B cell (primary cell): ENCODE data around the gene SCG2. TPM values are rescaled to one million over a fixed set of nuclear protein-coding genes. Genes with fewer than 3 reads are reported as not detected.

Experiments used
- ATAC-seq: fragments of 200-7000 bp; cut with Tn5 transposase; one replicate; pipeline ENCODE4 v1.10.0; 2021; ENCODE audit warnings: low read depth, mild to moderate bottlenecking, moderate number of reproducible peaks, moderate library complexity
- CTCF ChIA-PET: fragments of 350-600 bp; sonication (Branson Sonifier 250); formaldehyde crosslinking; loops from one replicate; lab custom pipeline; 2021; ENCODE audit warnings: antibody characterized with exemption, inconsistent platforms; lab: Charles Lee
- POLR2A ChIA-PET: fragments of 350-600 bp; sonication (Branson Sonifier 250); formaldehyde crosslinking; loops from one replicate; lab custom pipeline; 2021; ENCODE audit warnings: antibody characterized with exemption; lab: Charles Lee
- DNase-seq: peaks from one replicate; pipeline ENCODE4 v3.0.0; 2013
- H2AFZ ChIP-seq: 2 replicates; pipeline ENCODE4 v1.6.1; 2012; ENCODE audit warnings: mild to moderate bottlenecking, low read depth, low read length; ENCODE audit not compliant: insufficient read depth, poor library complexity, severe bottlenecking
- H3K27ac ChIP-seq, 2 donors: 1 replicate in 1 of 2; 2 replicates in 1 of 2; pipeline ENCODE4 v1.5.1; 2012 to 2013; ENCODE audit warnings: low read length in 2 of 2, mild to moderate bottlenecking in 2 of 2, moderate library complexity in 1 of 2
- H3K27me3 ChIP-seq, 4 experiments: fragments of 200-600 bp in 1 of 4; sonication (generic) in 1 of 4; replicated peaks in 1 of 4; 1 replicate in 2 of 4; 2 replicates in 2 of 4; pipeline versions ENCODE4 v1.6.1 to v1.7.0; 2013 to 2016; ENCODE audit warnings: low read length in 3 of 4, mild to moderate bottlenecking in 2 of 4, mixed read lengths in 1 of 4, moderate library complexity in 1 of 4; ENCODE audit not compliant: insufficient read depth in 4 of 4, control insufficient read depth in 3 of 4; ENCODE audit errors: control extremely low read depth in 1 of 4
- H3K36me3 ChIP-seq, 2 experiments: replicated peaks in 1 of 2; 1 replicate in 1 of 2; 2 replicates in 1 of 2; pipeline versions ENCODE4 v1.6.1 to v1.7.1; 2013; ENCODE audit warnings: low read length in 1 of 2; ENCODE audit not compliant: insufficient read depth in 2 of 2, control insufficient read depth in 1 of 2; ENCODE audit errors: control extremely low read depth in 1 of 2, extremely low read depth in 1 of 2
- H3K4me1 ChIP-seq, 2 donors: fragments of 200-600 bp in 1 of 2; sonication (generic) in 1 of 2; 1 replicate in 1 of 2; 2 replicates in 1 of 2; pipeline versions ENCODE4 v1.5.1 to v1.6.1; 2013 to 2017; ENCODE audit warnings: low read length in 2 of 2; ENCODE audit not compliant: control insufficient read depth in 2 of 2, insufficient read depth in 2 of 2
- H3K4me2 ChIP-seq: replicated peaks from 2 replicates; pipeline ENCODE3; 2012; ENCODE audit warnings: mild to moderate bottlenecking, low read depth, low read length; ENCODE audit not compliant: poor library complexity, severe bottlenecking
- H3K4me3 ChIP-seq, 5 experiments: fragments of 200-600 bp in 1 of 5; sonication (generic) in 1 of 5; 1 replicate in 3 of 5; 2 replicates in 2 of 5; pipeline versions ENCODE4 v1.5.1 to v1.7.0; 2011 to 2016; ENCODE audit warnings: low read length in 4 of 5, mild to moderate bottlenecking in 4 of 5, low read depth in 2 of 5, control low read depth in 1 of 5, moderate library complexity in 1 of 5; ENCODE audit not compliant: insufficient read depth in 1 of 5; ENCODE audit errors: control extremely low read depth in 1 of 5, extremely low read depth in 1 of 5
- H3K79me2 ChIP-seq: fragments of 200-600 bp; sonication (generic); one replicate; pipeline ENCODE4 v1.6.0; 2016; ENCODE audit warnings: low read length; ENCODE audit not compliant: control insufficient read depth, insufficient read depth
- H3K9ac ChIP-seq: fragments of 200-600 bp; sonication (generic); 2 replicates; pipeline ENCODE4 v1.6.1; 2017; ENCODE audit warnings: mild to moderate bottlenecking, low read length, moderate library complexity
- H3K9me3 ChIP-seq, 3 donors: one replicate each; pipeline versions ENCODE4 v1.6.1 to v1.7.1; 2013; ENCODE audit warnings: low read length in 2 of 3; ENCODE audit not compliant: control insufficient read depth in 2 of 3, insufficient read depth in 1 of 3; ENCODE audit errors: control extremely low read depth in 1 of 3
- H4K20me1 ChIP-seq: 2 replicates; pipeline ENCODE4 v1.6.0; 2012; ENCODE audit warnings: mild to moderate bottlenecking, low read length; ENCODE audit not compliant: insufficient read depth, control insufficient read depth, poor library complexity, severe bottlenecking
- H3K27ac Mint-ChIP-seq: one replicate; pipeline ENCODE4 v1.8.0; 2021; ENCODE audit warnings: mixed read lengths
- H3K27me3 Mint-ChIP-seq: one replicate; pipeline ENCODE4 v1.8.0; 2021; ENCODE audit warnings: mixed read lengths
- H3K4me1 Mint-ChIP-seq: one replicate; pipeline ENCODE4 v1.8.0; 2021; ENCODE audit warnings: mixed read lengths
- H3K4me3 Mint-ChIP-seq: one replicate; pipeline ENCODE4 v1.8.0; 2021; ENCODE audit warnings: mixed read lengths
- H3K9me3 Mint-ChIP-seq: one replicate; pipeline ENCODE4 v1.8.0; 2022; ENCODE audit warnings: mixed read lengths; ENCODE audit not compliant: insufficient read depth
- EZH2 ChIP-seq: IDR thresholded peaks from 2 replicates; pipeline ENCODE4 v1.6.1; 2012; ENCODE audit warnings: borderline replicate concordance, low read depth, mild to moderate bottlenecking, moderate library complexity, low read length; ENCODE audit not compliant: insufficient read depth, poor library complexity, severe bottlenecking
- WGBS: methylation state at CpG from one replicate; pipeline ENCODE4 v1.1.5; 2013; ENCODE audit warnings: missing lambda C conversion rate; ENCODE audit not compliant: insufficient coverage; 5-methylcytosine and 5-hydroxymethylcytosine counted together
- intact Hi-C: fragments of 100-400 bp; cut with micrococcal nuclease; formaldehyde crosslinking; loops from one replicate; pipeline ENCODE4 v1.10.0; 2022
- polyA plus RNA-seq: library from polyadenylated mRNA; depleted of rRNA; stranded (reverse); fragments of >200 nt; gene quantifications from 2 replicates; pipeline ENCODE4 v1.2.3, GENCODE V29; 2012
- total RNA-seq, 2 donors: library from RNA; stranded (reverse); fragments of 120-200 nt in 1 of 2; gene quantifications; 1 replicate in 1 of 2; 2 replicates in 1 of 2; pipeline versions ENCODE4 v1.2.3 to v1.2.4, GENCODE V29; 2013 to 2022
- TF ChIP-seq, protein P1 (sequence below): fragments of 200-600 bp; IDR thresholded peaks from one replicate; pipeline ENCODE4 v1.8.0; 2022; ENCODE audit warnings: antibody characterized with exemption, mild to moderate bottlenecking

SCG2 gene
- total and polyA plus RNA-seq, 2 donors (not counting 1 experiment from before 2014, with no cell fraction given), result 0.12 to 0.44 TPM

DNA sequence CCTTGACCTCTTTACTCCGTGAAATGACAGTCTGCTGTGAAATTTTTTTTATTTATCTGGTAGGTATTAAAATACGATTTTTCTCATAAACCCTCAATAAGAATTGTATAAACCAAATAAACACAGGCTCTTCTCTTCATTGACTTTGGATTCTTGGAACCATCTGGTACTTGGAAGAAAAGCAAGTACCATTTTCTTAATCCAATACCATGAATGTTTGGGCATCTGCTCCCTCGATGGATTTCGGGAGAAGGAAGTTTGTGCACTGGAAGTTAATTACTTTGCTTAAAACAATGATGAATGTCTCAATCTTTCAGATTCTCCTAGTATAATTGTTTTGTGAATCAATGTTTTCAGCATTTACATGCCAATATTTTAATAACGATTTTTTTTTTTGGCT is 5.3 kb upstream of the SCG2 start:
- CTCF ChIA-PET, result no interaction called here
- no peaks in the 10 kb centered on the region for H3K79me2 ChIP-seq
- no peaks in the 10 kb centered on the region for H3K9me3 Mint-ChIP-seq
- DNase-seq (no peak), ATAC-seq (no peak)
- WGBS, result no CpG with 5 or more reads among the region's 5 CpGs
- TF ChIP-seq, protein P1, sequence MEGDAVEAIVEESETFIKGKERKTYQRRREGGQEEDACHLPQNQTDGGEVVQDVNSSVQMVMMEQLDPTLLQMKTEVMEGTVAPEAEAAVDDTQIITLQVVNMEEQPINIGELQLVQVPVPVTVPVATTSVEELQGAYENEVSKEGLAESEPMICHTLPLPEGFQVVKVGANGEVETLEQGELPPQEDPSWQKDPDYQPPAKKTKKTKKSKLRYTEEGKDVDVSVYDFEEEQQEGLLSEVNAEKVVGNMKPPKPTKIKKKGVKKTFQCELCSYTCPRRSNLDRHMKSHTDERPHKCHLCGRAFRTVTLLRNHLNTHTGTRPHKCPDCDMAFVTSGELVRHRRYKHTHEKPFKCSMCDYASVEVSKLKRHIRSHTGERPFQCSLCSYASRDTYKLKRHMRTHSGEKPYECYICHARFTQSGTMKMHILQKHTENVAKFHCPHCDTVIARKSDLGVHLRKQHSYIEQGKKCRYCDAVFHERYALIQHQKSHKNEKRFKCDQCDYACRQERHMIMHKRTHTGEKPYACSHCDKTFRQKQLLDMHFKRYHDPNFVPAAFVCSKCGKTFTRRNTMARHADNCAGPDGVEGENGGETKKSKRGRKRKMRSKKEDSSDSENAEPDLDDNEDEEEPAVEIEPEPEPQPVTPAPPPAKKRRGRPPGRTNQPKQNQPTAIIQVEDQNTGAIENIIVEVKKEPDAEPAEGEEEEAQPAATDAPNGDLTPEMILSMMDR, result no peak
- intact Hi-C loops, result no loop called here
- POLR2A ChIA-PET, result no interaction called here
- no peaks in the 10 kb centered on the region for H3K4me1 Mint-ChIP-seq
- no peaks in the 10 kb centered on the region for H4K20me1 ChIP-seq
- H2AFZ ChIP-seq, result no peak overlapping the region
- no peak overlapping the region for H3K27ac ChIP-seq
- peaks cover 34% of the 10 kb centered on the region for H3K27me3 Mint-ChIP-seq
- no peak overlapping the region for H3K4me2 ChIP-seq
- no peaks in the 10 kb centered on the region for H3K9me3 ChIP-seq
- H3K27ac Mint-ChIP-seq, result no peak overlapping the region
- H3K4me1 ChIP-seq, result no peaks in the 10 kb centered on the region
- no peak overlapping the region for H3K4me3 ChIP-seq
- H3K36me3 ChIP-seq, result no peaks in the 10 kb centered on the region
- H3K9ac ChIP-seq, result no peak overlapping the region
- peaks cover 0 to 9% (median 0%) of the 10 kb centered on the region in 4 experiments for H3K27me3 ChIP-seq
- H3K4me3 Mint-ChIP-seq, result no peak overlapping the region

DNA sequence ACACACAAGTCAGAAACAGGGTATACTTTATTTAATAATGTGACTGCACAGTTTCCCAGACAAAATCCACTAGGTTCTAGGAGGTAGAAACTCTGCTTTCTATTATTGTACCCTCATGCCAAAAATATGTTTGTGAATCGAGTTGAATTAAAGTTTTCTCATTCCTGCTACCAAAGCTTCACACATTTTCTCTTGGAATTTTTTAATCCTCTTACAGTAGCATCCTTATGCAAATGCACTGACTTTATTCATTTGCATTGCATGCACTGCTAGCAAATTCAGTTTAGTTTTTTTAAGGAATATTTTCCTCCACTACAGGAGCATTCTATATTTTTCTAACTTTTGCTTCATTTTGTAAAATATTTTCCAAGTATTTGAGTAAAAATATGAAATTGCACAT is 4.8 kb upstream of the SCG2 start:
- intact Hi-C loops, result no loop called here
- no peak for ATAC-seq
- no peak for TF ChIP-seq EZH2
- TF ChIP-seq, protein P1, result no peak
- no peaks in the 10 kb centered on the region for H3K79me2 ChIP-seq
- no peak overlapping the region for H3K9ac ChIP-seq
- DNase-seq, result no peak
- Mint-ChIP-seq H3K4me1 (peaks cover 2% of the 10 kb centered on the region), H3K4me3 (no peak overlapping the region), H3K27ac (no peak overlapping the region), H3K9me3 (no peaks in the 10 kb centered on the region), H3K27me3 (peaks cover 31% of the 10 kb centered on the region)
- no peak overlapping the region for H3K4me3 ChIP-seq
- no CpG with 5 or more reads among the region's 1 CpG for WGBS
- no peak overlapping the region for H2AFZ ChIP-seq
- H3K27me3 ChIP-seq, result peaks cover 0 to 9% (median 0%) of the 10 kb centered on the region in 4 experiments
- ChIA-PET CTCF (no interaction called here), POLR2A (no interaction called here)
- H3K9me3 ChIP-seq, result no peaks in the 10 kb centered on the region
- H3K4me1 ChIP-seq, result no peaks in the 10 kb centered on the region
- no peak overlapping the region for H3K27ac ChIP-seq
- H4K20me1 ChIP-seq, result no peaks in the 10 kb centered on the region
- no peak overlapping the region for H3K4me2 ChIP-seq
- H3K36me3 ChIP-seq, result no peaks in the 10 kb centered on the region
